ENCODE measurements around the gene ERICH3. TPM values are rescaled to one million over a fixed set of nuclear protein-coding genes. Genes with fewer than 3 reads are reported as not detected.

ERICH3 gene
- total RNA-seq, 1 experiment from 2014 or later = not detected

DNA sequence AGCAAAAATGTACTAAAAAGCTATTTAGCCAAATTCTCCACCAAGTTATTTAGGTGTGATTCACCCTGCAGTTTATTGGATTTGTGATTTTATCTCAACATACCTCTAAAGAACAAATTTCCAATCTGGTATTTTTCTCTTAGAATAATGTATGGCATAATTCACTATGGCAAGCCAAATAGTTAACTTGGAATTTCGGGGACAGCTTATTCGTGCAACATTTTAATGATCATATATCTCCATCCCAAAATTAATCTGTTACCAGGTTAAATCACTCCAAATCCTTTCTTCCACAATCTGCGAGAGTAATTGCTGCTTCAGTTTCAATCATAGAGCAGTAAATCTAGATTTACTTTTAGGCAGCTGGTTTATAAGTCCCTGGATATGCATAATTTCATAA is 53.4 kb downstream of the ERICH3 start:
- H4K8ac ChIP-seq (replicated peaks; ENCODE audit: insufficient read length, low read depth, low read length) = no peak overlapping the region
- H2BK120ac ChIP-seq (ENCODE audit: low read depth, low read length, poor library complexity, severe bottlenecking) = no peak overlapping the region
- H3K9ac ChIP-seq (ENCODE audit: extremely low read depth, insufficient read length, low read length) = no peak overlapping the region
- no peaks in the 10 kb centered on the region for H3K9me3 ChIP-seq (ENCODE audit: control insufficient read depth, low read depth, low read length)
- H3K27ac ChIP-seq (ENCODE audit: insufficient read length, low read depth, low read length) = no peak overlapping the region
- no peak overlapping the region for H3K4me2 ChIP-seq (ENCODE audit: insufficient read depth, insufficient read length, low read length)
- H3K18ac ChIP-seq (ENCODE audit: insufficient read length, low read depth, low read length) = no peak overlapping the region
- no peaks in the 10 kb centered on the region for H3K79me2 ChIP-seq (ENCODE audit: insufficient read depth, low read length)
- no peak for DNase-seq
- no peaks in the 10 kb centered on the region for H3K27me3 Mint-ChIP-seq (ENCODE audit: low read depth)
- no peak overlapping the region for H3T11ph ChIP-seq (ENCODE audit: low read length)
- no peaks in the 10 kb centered on the region for H3K36me3 Mint-ChIP-seq (ENCODE audit: insufficient read depth in 1 of 3, low read depth in 3 of 3)
- no peaks in the 10 kb centered on the region for H3K23me2 ChIP-seq (ENCODE audit: insufficient read length, low read depth, low read length, poor library complexity, severe bottlenecking)
- no peak overlapping the region for H3K14ac ChIP-seq (ENCODE audit: insufficient read depth, low read length)
- H4K91ac ChIP-seq (ENCODE audit: insufficient read length, low read depth, low read length) = no peak overlapping the region
- H3K27ac Mint-ChIP-seq = no peak overlapping the region
- H2AK5ac ChIP-seq (ENCODE audit: insufficient read length, low read length) = no peak overlapping the region
- no peak overlapping the region for H2BK20ac ChIP-seq (ENCODE audit: low read depth, low read length, poor library complexity, severe bottlenecking)
- H2BK15ac ChIP-seq (ENCODE audit: low read depth, low read length) = no peak overlapping the region
- H3K9me3 Mint-ChIP-seq = no peaks in the 10 kb centered on the region
- no peak overlapping the region for H3K56ac ChIP-seq (ENCODE audit: insufficient read length, low read depth, low read length)
- no peak overlapping the region for H3K4me3 Mint-ChIP-seq
- H4K20me1 ChIP-seq (ENCODE audit: control insufficient read depth, insufficient read depth, insufficient read length) = no peaks in the 10 kb centered on the region
- H3K79me1 ChIP-seq (ENCODE audit: insufficient read depth, low read depth, low read length, poor library complexity, severe bottlenecking) = no peaks in the 10 kb centered on the region
- H3K27me3 ChIP-seq (ENCODE audit: insufficient read depth, low read length) = no peaks in the 10 kb centered on the region
- no peak overlapping the region for H2BK12ac ChIP-seq (ENCODE audit: insufficient read length, low read depth, low read length)
- no CpG with 5 or more reads among the region's 3 CpGs for WGBS (ENCODE audit: extremely low coverage, insufficient read length, low lambda C conversion rate)
- H4K5ac ChIP-seq (ENCODE audit: insufficient read length, low read depth, low read length) = no peak overlapping the region
- no peak overlapping the region for H3K23ac ChIP-seq (ENCODE audit: insufficient read length, low read depth, low read length)
- no peaks in the 10 kb centered on the region for H3K4me1 Mint-ChIP-seq
- TF ChIP-seq, protein P1, sequence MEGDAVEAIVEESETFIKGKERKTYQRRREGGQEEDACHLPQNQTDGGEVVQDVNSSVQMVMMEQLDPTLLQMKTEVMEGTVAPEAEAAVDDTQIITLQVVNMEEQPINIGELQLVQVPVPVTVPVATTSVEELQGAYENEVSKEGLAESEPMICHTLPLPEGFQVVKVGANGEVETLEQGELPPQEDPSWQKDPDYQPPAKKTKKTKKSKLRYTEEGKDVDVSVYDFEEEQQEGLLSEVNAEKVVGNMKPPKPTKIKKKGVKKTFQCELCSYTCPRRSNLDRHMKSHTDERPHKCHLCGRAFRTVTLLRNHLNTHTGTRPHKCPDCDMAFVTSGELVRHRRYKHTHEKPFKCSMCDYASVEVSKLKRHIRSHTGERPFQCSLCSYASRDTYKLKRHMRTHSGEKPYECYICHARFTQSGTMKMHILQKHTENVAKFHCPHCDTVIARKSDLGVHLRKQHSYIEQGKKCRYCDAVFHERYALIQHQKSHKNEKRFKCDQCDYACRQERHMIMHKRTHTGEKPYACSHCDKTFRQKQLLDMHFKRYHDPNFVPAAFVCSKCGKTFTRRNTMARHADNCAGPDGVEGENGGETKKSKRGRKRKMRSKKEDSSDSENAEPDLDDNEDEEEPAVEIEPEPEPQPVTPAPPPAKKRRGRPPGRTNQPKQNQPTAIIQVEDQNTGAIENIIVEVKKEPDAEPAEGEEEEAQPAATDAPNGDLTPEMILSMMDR (conservative IDR thresholded peaks at IDR 0.05) = no peak
- H3K4ac ChIP-seq (ENCODE audit: low read depth, low read length) = no peak overlapping the region
- no peak overlapping the region for H2AFZ ChIP-seq (ENCODE audit: low read length)
- H3K4me1 ChIP-seq (ENCODE audit: insufficient read depth, low read length) = no peaks in the 10 kb centered on the region
- H2BK5ac ChIP-seq (ENCODE audit: insufficient read length, low read length) = no peak overlapping the region

All from H9 (cell line).